Measurements from ENCODE around the gene ZFC3H1.
"Not testable (repeated sequence)": the region's sequence is repeated elsewhere in the genome, so short reads cannot be mapped to it uniquely, and the experiment has no call there.

ZFC3H1 gene

DNA sequence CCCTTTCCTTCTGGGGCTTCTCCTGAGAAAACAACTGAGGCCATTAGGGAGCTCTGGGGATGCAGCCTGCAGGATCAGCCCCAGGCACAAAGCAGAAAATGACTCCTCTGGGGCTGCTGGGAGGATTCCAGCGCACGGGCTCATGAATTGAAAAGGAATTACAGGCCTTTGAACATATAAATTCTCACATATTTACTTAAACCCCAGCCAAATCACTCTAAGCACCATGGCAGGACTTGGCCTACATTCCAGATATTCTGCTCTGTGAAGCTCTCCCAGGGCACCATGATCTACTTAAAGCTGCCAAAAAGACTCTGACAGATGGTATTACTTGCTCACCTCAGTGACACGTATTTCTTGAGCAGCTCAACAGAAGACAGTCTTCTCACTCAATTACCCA lies 87.2 kb downstream of the ZFC3H1 start:
- DNase-seq = no peak

DNA sequence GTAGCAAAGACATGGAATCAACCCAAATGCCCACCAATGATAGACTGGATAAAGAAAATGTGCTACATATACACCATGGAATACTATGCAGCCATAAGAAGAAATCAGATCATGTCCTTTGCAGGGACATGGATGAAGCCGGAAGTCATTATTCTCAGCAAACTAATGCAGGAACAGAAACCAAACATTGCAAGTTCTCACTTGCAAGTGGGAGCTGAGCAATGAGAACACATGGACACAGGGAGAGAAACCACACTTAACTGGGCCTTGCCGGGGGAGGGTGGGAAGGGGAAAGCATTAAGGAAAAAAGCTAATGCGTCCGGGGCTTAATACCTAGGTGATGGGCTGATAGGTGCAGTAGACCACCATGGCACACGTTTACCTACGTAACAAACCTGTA lies 93.8 kb downstream of the ZFC3H1 start:
- not testable (repeated sequence) for DNase-seq

DNA sequence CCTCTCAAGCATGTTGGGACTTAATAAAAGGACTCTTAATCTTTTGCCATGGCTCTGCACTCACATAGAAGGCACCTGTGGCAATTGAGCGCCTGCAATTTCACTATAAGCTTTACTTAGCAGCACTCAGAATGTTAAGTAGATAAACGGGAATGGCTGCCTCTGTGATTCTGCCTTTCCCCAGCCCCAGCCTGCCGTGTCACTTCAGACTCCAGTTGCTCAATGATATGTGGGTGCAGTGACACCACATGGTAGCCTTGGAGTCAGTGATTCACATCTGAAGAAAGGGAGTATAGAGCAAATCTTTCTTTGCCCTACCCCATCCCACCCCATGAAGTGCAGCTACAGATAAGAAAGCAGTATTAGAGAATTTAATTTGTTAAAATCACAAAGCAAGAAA lies 96.1 kb downstream of the ZFC3H1 start:
- peak; percentile 26 for DNase-seq

GRCh38 chr12:71566655-71567054 lies 97.0 kb downstream of the ZFC3H1 start:
- no peak for DNase-seq

GRCh38 chr12:71565535-71565934 lies 98.1 kb downstream of the ZFC3H1 start:
- no peak for DNase-seq

DNA sequence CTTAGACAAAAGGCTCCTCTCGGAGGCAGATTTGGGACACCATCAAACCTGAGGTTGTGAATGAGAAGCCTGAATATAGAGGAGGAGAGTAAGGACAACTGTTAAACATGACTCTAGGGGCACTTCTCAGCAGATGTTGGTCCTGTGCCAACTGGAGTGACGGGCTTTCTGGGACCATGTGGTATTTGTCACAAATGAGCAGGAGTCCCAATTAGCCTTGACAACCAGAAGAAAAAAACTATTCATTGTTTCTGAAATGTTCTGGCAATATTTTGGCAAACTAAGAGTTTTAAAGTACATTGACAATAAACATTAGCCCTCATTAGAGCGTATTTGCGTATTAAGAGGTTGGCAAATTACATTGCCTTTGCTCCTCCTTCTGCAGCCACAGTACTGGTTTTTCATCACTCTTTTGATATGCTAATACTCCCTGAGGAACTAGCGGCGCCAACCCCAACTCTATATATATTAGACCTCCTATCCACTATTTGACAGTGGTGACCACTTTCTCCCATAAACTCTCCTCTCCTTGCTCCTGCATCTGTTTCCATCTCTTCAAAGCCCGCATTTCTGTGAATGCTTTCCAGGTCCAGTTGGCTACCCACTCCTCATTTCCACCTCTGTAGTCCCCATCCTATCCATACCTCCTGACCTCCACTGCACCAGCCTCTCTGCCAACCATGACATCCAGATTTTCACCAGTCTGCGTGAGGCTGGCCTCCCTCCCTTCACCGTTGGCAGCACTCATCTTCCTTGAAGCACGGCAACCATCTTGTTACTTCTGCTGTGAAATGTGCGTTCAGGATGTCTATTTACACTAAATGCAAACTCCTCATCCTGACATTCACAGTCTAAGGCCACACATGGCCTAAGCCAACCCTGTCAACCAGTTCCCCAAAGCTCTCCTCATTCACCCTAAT lies 100.7 kb downstream of the ZFC3H1 start:
- DNase-seq = no peak

Data from DMS53 (cell line).